Endometrial microvascular endothelial cells (primary cell): ENCODE data around the gene CHRNB2. TPM values are rescaled to one million over a fixed set of nuclear protein-coding genes. Genes with fewer than 3 reads are reported as not detected.

Experiments used
- in situ Hi-C: cut with HindIII; loops from 2 replicates; pipeline ENCODE4 v1.10.0; 2017; ENCODE audit warnings: low sequenced_read_pairs, low pct_unique_long_range_greater_than_20kb; ENCODE audit errors: inconsistent ontology term
- total RNA-seq: library from RNA; depleted of rRNA; stranded (reverse); fragments of >200 nt; gene quantifications from one replicate; pipeline ENCODE4 v1.2.3, GENCODE V29; 2015; ENCODE audit errors: inconsistent ontology term

Gene CHRNB2
- total RNA-seq, 1 donor from 2014 or later: not detected

- in situ Hi-C loops: no loop called here
Measured at GRCh38 chr1:154603317-154603716, 35.7 kb downstream of the CHRNB2 start.

DNA sequence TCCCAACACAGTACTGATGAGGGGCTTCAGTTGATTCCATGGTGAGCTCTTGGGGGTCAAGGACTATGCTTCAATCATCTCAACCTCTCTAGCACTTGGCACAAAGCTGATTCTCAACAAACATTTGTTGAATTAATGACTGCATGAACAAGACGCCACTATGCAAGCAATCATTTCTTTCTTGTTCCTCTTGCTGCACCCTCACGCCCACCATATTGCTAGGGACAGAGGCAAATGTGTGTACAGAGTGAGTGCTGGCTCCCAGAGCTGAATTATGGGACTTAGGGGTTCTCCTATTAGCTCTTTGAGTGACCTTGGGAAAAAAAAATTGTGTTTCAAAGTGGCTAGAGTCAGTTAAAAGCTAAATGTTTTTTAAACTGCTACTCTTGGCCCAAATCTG lies 38.0 kb downstream of the CHRNB2 start:
- in situ Hi-C loops: no loop called here

DNA sequence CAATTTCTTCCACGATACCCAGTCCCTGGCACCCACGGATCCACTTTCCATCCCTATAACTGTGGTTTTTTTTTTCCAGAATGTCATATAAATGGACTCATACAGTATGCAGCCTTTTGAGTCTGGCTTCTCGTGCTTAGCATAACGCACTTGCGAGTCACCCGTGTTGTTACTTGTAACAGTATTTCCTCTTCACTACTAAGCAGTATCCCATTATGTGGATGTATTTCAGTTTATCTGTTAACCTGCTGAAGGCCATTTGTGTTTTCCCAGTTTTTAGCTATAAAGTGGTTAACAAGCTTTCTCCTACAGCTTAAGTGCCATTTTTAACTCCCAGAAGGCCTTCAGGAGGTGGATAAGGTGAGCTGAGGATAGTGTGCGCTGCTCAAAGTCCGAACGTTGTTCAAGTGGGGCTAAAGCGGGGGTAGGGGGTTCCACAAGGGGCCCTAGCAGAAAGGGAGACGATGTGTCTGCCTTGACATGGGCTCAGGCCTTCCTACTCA lies 39.6 kb downstream of the CHRNB2 start:
- in situ Hi-C loops: no loop called here

DNA sequence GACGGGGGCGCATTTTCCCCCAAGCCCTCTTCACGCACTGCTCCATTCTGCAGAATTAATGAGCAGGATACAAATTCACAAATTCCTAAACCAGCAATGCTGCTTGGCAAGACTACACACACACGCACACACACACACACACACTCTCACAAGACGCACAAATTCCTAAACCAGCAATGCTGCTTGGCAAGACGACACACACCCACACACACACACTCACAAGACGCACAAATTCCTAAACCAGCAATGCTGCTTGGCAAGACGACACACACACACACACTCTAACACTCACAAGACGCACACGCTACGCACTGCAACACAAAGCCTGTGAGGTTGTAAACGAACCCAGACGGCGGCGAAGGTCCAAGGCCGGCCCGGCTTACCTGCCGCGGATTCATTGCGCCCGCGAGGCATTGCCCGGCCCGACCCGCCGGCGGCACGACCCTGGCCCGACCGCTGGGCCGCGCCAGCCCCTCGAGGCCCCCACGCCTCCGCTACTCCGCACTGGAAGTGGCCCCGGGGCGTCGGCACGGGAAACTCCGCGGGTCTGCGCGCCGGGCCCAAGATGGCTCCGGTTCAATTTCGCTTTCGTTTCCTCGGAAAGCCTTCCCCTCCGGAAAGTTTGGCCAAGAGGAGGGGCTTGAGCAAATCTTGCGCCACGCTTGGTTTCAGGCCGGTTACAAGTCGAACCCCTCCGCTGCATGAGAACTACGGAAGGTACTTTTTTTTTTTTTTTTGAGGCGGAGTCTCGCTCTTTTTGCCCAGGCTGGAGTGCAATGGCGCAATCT lies 40.2 kb downstream of the CHRNB2 start, which contains the start of gene ADAR:
TSS of gene ADAR (minus strand) at position 578 of the 788 bp plus-strand sequence. CDS start at position 398, 180 bp downstream.
- in situ Hi-C loops: no loop called here

DNA sequence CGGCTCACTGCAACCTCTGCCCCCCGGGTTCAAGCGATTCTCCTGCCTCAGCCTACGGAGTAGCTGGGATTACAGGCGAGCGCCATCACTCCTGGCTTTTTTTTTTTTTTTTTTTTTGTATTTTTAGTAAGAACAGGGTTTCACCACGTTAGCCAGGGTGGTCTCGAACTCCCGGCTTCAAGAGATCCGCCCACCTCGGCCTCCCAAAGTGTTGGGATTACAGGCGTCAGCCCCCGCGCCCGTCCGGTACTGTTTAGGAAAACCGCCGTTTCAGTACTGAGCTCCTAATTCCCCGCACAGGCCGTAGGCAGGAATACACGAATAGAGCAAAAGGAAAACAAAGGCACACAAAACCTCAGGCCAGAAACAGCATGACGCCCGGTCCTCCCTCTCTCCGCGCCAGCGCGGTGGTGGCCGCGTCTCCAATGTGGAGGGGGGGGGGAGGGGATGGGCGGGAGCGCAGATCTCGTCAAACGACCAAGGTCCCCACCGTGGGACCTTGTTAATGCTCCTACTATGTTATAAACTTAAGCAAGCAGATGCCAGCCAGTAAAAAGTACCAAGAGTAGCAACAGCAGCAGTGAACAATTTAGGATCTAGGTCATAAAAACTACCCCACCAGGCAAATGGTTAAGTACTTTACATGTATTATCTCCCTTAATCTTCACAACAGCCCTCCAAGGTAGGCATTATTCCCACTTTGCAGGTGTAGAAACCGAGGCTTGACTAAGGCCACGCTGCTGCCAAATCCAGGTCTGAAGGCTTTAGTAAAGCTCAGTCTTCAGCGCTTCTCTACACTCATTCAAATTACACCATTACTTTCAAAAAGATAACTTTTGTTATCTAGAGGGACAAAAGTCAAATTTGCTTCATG lies 41.1 kb downstream of the CHRNB2 start:
- in situ Hi-C loops: no loop called here

DNA sequence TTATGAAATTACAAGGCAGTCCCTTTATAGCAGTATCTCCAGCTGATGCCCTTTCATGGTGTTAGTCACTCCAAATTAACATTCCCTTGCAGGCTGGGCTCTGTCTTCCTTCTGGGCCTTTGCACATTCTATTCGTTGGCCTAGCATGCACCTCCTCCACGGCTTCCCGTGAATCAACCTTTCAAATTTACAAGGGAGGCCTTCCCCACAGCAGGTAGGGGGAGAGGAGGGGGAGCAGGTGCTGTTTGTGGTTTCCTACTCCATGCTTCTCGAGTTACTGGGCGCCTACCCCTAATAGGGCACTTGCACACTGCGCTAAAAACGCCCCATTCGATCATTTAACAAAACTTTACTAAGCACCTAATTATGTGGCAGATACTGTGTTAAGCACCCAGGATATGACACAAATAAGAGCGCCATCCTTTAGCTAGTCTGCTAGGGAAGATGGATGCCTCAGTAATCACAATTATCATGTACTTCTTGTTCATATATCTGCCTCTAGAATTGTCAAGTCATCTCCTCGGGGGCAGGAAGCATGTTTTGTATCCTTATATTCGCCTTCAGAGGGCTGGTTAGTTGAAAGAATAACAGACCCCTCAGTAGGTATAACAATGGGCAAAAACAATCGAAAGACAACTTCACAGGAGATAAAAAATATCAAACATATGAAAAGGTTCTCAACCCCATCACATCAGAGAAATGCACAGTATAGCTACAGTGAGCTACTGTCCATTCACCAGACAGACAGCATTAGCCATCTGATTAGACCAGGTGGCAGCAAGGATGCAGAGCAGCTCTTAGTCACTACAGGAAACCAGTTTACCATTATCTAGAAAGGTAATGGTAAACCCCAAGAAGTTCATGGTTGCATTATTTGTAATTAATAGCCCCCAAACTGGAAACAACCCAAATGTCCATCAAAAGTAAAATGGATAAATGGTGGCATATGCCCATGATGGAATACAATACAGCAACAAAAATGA lies 42.1 kb downstream of the CHRNB2 start:
- in situ Hi-C loops: no loop called here

DNA sequence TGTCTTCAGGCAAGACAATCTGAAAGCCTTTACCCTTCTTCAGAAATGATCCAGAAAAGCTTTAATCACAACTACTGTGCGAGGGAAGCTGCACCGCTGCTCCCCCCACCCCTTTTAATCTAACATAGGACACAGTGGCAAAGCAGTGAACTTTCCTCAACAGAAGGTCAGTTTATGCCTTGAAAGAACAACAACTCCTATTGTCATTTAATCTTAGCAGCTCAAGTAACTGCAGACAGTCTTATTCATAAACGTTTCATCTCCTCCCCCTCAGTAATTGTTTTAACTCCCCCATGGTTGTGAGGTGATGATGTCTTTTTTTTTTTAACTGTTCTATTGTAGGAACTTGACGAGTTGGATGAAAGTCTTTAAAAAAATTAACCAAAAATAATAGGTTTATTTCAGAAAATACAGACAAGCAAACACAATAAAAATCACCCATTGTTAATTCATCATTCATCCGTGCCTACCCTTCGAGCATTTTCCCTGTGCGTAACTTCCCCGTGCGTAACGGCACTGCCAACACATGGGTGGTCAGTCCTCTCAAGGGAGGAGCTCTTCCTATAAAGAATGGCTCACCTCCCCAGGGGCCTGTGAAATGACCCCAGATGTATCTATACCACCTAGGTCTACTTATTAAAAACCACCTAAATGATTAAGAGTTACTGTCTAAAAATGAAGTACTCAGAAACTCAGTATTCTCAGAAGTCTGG lies 43.7 kb downstream of the CHRNB2 start:
- in situ Hi-C loops: no loop called here

DNA sequence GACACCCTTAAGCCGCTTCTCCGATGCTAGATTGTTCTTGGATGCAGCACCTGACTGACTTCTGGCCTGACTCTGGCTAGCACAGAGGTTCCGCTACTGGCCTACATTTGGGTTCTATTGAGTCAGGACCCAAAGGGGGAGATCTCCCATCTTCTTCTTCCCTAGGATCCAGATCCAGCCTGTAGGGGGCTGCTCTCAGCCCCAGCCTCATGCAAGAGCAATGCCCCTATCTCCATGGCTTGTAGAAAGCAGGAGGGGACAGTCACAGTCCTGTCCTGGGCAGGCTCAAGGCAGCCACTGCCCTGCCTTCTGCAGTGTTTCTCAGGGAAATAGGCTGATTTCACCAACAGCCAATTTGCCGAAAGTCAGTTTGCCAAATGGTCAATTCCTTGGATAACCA lies 46.7 kb downstream of the CHRNB2 start:
- in situ Hi-C loops: no loop called here

GRCh38 chr1:154614901-154615300 lies 47.3 kb downstream of the CHRNB2 start:
- in situ Hi-C loops: no loop called here

GRCh38 chr1:154615411-154615810 lies 47.8 kb downstream of the CHRNB2 start:
- in situ Hi-C loops: no loop called here

DNA sequence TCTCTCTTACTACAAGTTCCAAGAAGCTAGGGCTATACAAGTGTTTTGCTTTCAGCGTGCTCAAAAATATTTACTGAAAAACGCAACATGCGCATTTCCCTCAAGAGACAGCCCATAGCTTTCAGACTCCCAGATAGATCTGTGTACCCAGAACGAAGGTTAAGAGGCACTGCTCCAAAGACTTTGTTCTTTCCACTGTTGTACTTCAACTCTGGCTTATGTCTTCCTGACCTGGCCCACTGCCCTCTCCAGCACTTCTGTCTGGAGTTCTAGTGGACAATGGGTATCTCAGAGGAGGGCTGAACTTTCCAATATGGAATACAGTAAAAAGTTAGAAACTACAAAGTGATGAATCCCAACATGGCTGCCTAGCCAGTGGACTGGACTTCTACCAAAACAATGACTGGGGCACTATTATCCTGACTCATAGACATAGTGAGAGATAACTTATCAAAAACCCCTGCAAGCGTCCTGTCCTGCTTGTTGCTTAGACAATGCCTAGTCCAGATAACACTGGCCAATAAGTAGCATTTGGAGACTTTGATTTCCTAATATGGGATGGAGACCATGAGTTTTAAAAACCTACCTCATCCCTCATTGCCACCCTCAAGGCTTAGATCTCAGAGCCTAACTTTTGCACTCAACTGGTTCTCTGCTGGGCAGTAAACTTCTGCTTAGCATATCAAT lies 49.2 kb downstream of the CHRNB2 start:
- in situ Hi-C loops: no loop called here

- in situ Hi-C loops: no loop called here
Measured at GRCh38 chr1:154619181-154619948, 51.8 kb downstream of the CHRNB2 start.

- in situ Hi-C loops: no loop called here
Measured at GRCh38 chr1:154620751-154621150, 53.2 kb downstream of the CHRNB2 start.

DNA sequence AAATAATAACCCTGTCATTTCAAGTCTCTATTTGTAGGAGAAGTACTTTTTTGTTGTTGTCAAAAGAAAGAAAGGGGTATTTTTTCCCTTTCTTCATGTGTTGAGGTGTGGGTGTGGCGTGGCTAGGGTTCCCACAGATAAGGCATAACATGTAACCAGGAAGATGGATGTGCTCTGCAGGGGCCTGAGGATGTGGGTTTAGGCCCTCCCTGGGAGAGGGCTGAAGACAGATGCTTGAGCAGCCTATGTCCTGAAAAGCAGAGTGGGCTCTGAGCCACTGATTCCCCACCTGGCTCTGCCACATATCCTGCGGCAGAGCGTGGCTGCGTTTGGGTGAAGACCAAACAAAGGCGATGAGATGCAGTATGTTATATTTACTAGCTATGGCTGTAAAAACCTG lies 54.3 kb downstream of the CHRNB2 start:
- in situ Hi-C loops: no loop called here

DNA sequence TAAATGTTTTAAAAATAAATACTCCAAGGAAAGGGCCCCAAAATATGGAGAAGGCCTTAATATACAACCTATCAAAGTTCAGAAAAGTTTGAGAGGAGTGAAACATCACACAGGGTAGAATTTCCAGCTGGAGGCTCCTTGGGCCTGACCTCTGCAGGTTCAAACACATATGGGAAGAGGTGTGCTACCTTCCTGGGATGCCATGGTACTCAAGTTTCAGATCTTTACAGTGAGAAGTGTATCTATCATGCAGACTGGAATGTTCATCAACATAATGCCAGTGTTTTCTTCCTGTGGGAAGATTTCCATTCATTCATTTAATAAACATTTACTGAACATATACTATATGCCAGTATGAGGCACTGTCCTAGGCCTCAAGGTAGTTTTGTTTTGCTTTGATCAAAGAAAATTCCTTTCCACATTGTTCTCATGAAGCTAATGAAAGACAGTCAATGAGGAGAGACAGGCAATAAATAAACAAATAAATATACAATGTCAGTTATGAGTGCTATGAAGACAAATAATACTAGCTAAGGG lies 55.0 kb downstream of the CHRNB2 start:
- in situ Hi-C loops: no loop called here

DNA sequence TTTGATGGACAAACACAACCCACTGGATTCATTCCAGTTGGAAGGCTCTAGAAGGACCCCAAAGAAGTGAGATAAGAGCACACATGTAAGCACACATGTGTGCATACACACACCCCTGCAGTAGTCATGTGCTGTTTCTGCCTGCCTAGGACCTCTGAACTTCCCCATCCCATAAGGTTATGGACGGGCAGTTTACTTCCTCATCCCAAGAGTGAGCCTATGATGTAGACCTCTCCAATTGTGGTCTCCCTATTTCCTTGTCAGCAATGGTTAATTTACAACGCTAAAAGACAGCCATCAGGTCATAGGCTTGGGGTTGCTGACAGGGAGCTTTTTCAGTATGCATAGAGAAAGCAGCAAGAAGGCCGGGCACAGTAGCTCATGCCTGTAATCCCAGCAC lies 55.8 kb downstream of the CHRNB2 start:
- in situ Hi-C loops: no loop called here
